Left forelimb (tissue), 1 donor: ENCODE data around the gene RIMS1.

Source experiments
- DNase-seq: peaks from one replicate; pipeline ENCODE4 v3.0.0-alpha.2; 2018; ENCODE audit warnings: low spot score

The RIMS1 gene

GRCh38 chr6:72413884-72414283 is 527.5 kb downstream of the RIMS1 start:
- no peak for DNase-seq

DNA sequence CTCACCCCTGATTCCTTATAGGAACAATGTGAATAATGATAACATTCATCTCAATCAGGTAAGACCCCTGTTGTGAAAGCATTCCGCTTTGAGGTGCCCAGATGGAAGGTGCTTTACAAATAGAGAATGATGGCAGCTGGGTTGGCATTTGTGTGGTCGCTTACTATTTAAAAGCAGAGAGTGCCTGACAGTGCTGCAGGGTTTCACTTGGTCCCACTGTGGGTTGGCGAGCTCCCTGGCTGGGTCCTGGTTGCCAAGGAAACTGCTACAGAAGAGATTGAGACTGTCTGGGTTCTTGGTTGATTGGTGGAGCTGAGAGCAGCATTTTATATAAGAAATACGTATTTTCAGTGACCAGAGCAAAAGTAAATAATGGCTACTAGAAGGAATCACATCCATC is 528.3 kb downstream of the RIMS1 start:
- DNase-seq: no peak

DNA sequence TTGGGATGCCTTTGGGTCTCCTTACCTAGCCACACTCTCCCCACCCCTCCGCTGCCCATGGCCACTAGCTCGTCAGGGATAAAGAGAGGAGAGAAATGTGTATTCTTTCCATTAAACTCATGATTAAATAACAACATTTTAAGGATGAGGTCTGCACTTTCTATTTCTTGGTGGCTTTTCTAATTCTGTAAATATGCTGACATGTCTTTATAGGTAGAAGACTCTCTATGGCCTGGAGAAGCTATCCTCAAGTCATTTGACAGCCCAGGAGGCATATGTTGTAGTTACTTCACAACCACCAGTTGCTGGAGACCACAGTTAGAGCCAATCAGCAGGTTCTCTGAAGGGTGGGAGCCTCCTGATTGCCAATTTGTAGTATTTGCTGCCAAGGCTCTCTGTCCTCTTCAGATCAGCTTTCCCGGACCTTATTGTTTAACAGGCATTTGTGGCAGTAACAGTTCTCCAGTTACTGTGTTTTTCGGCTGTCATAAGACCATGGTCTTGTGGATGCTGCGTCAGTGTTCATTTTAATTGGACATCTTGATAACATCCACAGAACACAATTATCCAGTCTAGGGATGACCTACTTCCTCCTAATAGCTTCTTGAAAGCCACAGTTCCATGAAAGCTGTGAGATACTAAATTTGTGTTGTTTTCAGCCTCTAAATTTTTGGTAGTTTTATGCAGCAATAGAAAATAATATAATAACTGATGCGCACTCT is 530.6 kb downstream of the RIMS1 start:
- DNase-seq: no peak

GRCh38 chr6:72417759-72418158 is 531.4 kb downstream of the RIMS1 start:
- no peak for DNase-seq

GRCh38 chr6:72418495-72418894 is 532.1 kb downstream of the RIMS1 start:
- no peak for DNase-seq

DNA sequence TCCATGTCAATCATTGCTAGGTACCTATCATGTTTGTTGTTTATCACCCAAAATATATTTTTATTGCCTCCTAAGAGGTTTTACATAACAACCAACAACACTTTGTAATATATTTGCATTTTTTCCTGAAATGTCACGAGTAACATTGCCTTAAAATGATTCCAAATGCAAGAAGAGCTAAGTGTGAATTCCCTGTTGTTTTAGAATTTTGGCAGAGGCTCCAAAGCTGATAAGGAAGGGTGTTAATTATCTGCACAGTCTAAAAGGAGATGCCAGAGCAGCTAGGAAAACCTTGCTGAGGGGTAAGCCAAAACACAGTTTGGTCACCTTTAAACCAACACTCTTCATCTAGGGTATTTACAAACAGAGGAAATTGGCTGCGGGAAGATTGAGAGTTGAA is 533.6 kb downstream of the RIMS1 start:
- no peak for DNase-seq

DNA sequence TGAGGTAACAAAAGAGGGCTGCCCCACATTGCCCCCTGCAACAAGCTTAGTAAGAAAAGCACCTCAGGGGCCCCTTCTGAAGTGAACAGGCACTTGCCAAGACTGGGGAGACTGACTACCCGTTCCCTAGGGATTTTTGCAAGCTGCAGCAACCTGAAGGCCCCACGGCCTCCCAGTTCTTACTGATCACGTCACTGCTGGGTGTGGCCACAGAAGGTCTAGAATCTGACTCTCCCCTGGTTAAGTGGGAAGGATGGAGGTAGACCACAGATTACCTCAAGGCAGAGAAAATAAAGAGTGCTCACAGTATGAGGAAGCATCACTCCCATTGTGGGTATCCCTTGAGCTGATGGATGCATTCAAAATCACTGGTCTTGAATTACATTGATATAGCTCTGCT is 534.1 kb downstream of the RIMS1 start:
- no peak for DNase-seq

DNA sequence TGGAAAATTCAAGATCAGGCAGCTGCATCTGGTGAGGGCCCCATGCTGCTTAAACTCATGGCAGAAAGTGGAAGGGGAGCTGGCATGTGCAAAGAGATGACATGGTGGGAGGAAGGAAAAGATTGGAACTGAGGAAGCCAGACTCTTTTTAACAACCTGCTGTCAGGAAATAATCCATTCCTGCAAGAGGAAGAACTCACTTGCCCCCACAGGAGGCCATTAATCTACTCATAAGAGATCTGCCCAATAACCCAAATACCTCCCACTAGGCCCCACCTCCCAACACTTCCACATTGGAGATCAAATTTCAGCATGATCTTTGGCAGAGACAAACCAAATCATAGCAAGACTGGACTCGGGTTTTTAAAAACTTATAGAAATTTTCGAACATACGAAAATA is 535.0 kb downstream of the RIMS1 start:
- DNase-seq: no peak

DNA sequence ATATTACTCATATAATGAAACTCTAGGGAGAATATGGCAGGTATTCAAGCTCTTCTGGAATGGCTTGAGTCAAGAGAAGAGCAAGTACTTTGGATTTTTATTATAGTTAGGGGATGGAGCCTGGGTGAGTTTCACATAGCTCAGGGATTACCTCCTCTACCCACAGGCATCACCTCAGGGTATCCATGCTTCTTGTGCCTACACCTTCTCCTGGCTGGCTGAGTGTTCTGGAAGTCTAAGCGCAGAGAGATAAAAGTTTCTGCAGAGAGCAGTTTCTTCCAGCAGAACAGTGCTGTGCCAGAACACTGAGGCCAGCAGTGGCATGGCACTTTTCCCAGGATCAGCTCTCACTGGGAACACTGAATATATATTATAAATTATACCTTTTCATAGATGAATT is 535.8 kb downstream of the RIMS1 start:
- DNase-seq: no peak

DNA sequence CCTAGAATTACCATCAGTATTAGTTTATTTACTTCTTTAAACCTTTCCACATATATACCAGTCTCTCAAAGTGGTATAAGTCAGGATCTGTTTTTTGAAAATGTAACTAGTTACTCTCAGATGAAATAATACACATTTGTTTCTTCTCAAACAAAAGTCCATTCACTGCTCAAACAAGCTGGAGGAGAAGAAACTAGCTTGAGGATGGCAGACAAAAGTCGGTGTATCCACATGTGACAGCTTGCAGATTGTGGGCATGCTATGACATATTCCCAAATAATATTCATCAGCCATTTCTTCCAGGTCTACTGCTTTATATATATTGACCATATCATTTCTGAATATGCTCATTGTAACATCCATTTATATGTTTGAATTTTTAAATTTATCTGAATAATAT is 538.1 kb downstream of the RIMS1 start:
- no peak for DNase-seq

- DNase-seq: no peak
Observed at GRCh38 chr6:72425003-72425681, 538.8 kb downstream of the RIMS1 start.

GRCh38 chr6:72440611-72441010 is 554.3 kb downstream of the RIMS1 start:
- DNase-seq: no peak

DNA sequence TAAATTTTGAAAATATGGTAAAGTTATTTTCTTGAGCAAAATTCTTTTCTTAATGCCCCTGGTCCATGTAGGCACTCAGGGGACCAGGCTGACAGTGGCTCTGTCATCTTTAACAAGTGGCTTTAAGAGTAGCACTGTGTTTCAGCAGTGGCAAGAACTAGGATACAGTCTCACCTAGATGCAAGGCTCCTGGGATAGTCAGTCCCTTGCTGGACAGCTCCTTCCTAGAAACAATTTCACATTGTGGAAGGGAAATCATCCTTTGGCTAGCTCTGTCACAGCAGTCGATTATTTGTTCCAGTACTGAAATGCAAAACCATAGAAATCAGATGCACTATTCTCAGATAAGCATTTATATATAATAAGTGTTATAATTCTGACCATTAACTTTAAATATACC is 560.1 kb downstream of the RIMS1 start:
- no peak for DNase-seq
